H1 (cell line): ENCODE measurements around the gene VASN. TPM values are rescaled to one million over a fixed set of nuclear protein-coding genes. Genes with fewer than 3 reads are reported as not detected.
A peak's percentile ranks its signal among the peaks of the same experiment; 100 is the strongest.
"Not testable (repeated sequence)": the region's sequence is repeated elsewhere in the genome, so short reads cannot be mapped to it uniquely, and the experiment has no call there.

Source experiments
- CTCF ChIA-PET: fragments of 300-600 bp; sonication (Branson Sonifier 250); formaldehyde crosslinking; loops from one replicate; lab custom pipeline; 2021; ENCODE audit not compliant: partially characterized antibody; lab: Charles Lee
- POLR2A ChIA-PET: fragments of 300-600 bp; sonication (Branson Sonifier 250); formaldehyde crosslinking; loops from one replicate; lab custom pipeline; 2021; ENCODE audit warnings: inconsistent platforms; ENCODE audit not compliant: partially characterized antibody; lab: Charles Lee
- DNase-seq, 2 experiments: peaks; one replicate each; pipeline versions ENCODE4 v3.0.0 to v3.0.0-alpha.2; 2010 to 2022; ENCODE audit warnings: low spot score in 2 of 2, low read depth in 1 of 2, mixed read lengths in 1 of 2
- FAIRE-seq: peaks from 2 replicates; lab custom pipeline; 2011; peaks lifted over from hg19 to GRCh38; lab: Jason Lieb, UNC
- H2AFZ ChIP-seq: 2 replicates; pipeline ENCODE4 v1.8.1; 2012; ENCODE audit warnings: low read length, inconsistent platforms
- H2AK5ac ChIP-seq: 2 replicates; pipeline ENCODE4 v1.6.1; 2013; ENCODE audit warnings: low read depth, low read length
- H2BK120ac ChIP-seq: replicated peaks from 2 replicates; pipeline ENCODE3; 2013; ENCODE audit warnings: low read depth, low read length, inconsistent platforms
- H2BK12ac ChIP-seq: 2 replicates; pipeline ENCODE4 v1.6.1; 2013; ENCODE audit warnings: low read depth, low read length
- H2BK15ac ChIP-seq: 2 replicates; pipeline ENCODE4 v1.6.1; 2013; ENCODE audit warnings: low read length
- H2BK20ac ChIP-seq: 2 replicates; pipeline ENCODE4 v1.6.1; 2013; ENCODE audit warnings: low read length
- H2BK5ac ChIP-seq: 2 replicates; pipeline ENCODE4 v1.6.1; 2013; ENCODE audit warnings: low read depth, low read length
- H3K14ac ChIP-seq: 2 replicates; pipeline ENCODE4 v1.6.1; 2013; ENCODE audit warnings: inconsistent platforms; ENCODE audit not compliant: insufficient read length
- H3K18ac ChIP-seq: 2 replicates; pipeline ENCODE4 v1.6.1; 2013; ENCODE audit warnings: low read length; ENCODE audit errors: extremely low read depth
- H3K23ac ChIP-seq: 2 replicates; pipeline ENCODE4 v1.6.1; 2013; ENCODE audit warnings: inconsistent platforms; ENCODE audit not compliant: insufficient read length
- H3K23me2 ChIP-seq: 2 replicates; pipeline ENCODE4 v1.6.1; 2013; ENCODE audit warnings: low read depth, low read length
- H3K27ac ChIP-seq: 2 replicates; pipeline ENCODE4 v1.6.1; 2011; ENCODE audit warnings: low read depth, low read length, inconsistent platforms
- H3K27me3 ChIP-seq, 4 experiments: replicated peaks in 1 of 4; 1 replicate in 1 of 4; 2 replicates in 3 of 4; pipeline versions ENCODE4 v1.6.1 to v1.8.1; 2011 to 2013; ENCODE audit warnings: low read length in 3 of 4, mild to moderate bottlenecking in 3 of 4, inconsistent platforms in 2 of 4, mixed read lengths in 2 of 4, moderate library complexity in 1 of 4; ENCODE audit not compliant: control insufficient read depth in 3 of 4, insufficient read depth in 3 of 4; ENCODE audit errors: extremely low read depth in 1 of 4
- H3K36me3 ChIP-seq, 4 experiments: 2 replicates each; pipeline versions ENCODE4 v1.6.1 to v1.8.1; 2011 to 2013; ENCODE audit warnings: mild to moderate bottlenecking in 4 of 4, low read length in 3 of 4, moderate library complexity in 2 of 4, control low read depth in 1 of 4, inconsistent platforms in 1 of 4; ENCODE audit not compliant: insufficient read depth in 4 of 4, control insufficient read depth in 2 of 4
- H3K4ac ChIP-seq: replicated peaks from 2 replicates; pipeline ENCODE3; 2013; ENCODE audit warnings: low read length, low read depth, mixed read lengths, inconsistent platforms; ENCODE audit not compliant: insufficient read length
- H3K4me1 ChIP-seq, 4 experiments: replicated peaks in 1 of 4; 1 replicate in 1 of 4; 2 replicates in 3 of 4; pipeline versions ENCODE4 v1.6.1 to v1.8.1; 2011 to 2013; ENCODE audit warnings: low read length in 3 of 4, inconsistent platforms in 2 of 4, mixed read lengths in 1 of 4; ENCODE audit not compliant: insufficient read depth in 4 of 4, control insufficient read depth in 3 of 4
- H3K4me2 ChIP-seq, 2 experiments: 2 replicates each; pipeline versions ENCODE4 v1.6.1 to v1.8.1; 2011 to 2013; ENCODE audit warnings: low read depth in 2 of 2, low read length in 2 of 2, control low read depth in 1 of 2, inconsistent platforms in 1 of 2, mild to moderate bottlenecking in 1 of 2; ENCODE audit not compliant: insufficient read depth in 1 of 2
- H3K4me3 ChIP-seq, 4 experiments: fragments of 200-600, 300-600 bp in 1 of 4; sonication (generic), shearing (Covaris generic), sonication (Bioruptor Twin) in 1 of 4; 2 replicates each; pipeline versions ENCODE4 v1.5.1 to v1.8.1; 2011 to 2016; ENCODE audit warnings: low read length in 4 of 4, low read depth in 3 of 4, control low read depth in 2 of 4, inconsistent platforms in 2 of 4, mild to moderate bottlenecking in 2 of 4, mixed read lengths in 1 of 4, moderate library complexity in 1 of 4; ENCODE audit not compliant: insufficient read depth in 2 of 4; ENCODE audit errors: extremely low read depth in 1 of 4
- H3K56ac ChIP-seq: replicated peaks from 2 replicates; pipeline ENCODE3; 2013; ENCODE audit warnings: low read depth, mild to moderate bottlenecking, mixed read lengths, low read length, inconsistent platforms; ENCODE audit not compliant: insufficient read length
- H3K79me1 ChIP-seq: 2 replicates; pipeline ENCODE4 v1.6.1; 2013; ENCODE audit warnings: low read depth, low read length, control low read depth
- H3K79me2 ChIP-seq, 2 experiments: 2 replicates each; pipeline versions ENCODE4 v1.6.1 to v1.8.1; 2012 to 2013; ENCODE audit warnings: low read length in 2 of 2, mild to moderate bottlenecking in 2 of 2, inconsistent platforms in 1 of 2; ENCODE audit not compliant: insufficient read depth in 2 of 2, control insufficient read depth in 1 of 2
- H3K9ac ChIP-seq, 4 experiments: replicated peaks in 1 of 4; 1 replicate in 1 of 4; 2 replicates in 3 of 4; pipeline versions ENCODE4 v1.6.1 to v1.8.1; 2011 to 2013; ENCODE audit warnings: low read depth in 3 of 4, low read length in 3 of 4, control low read depth in 2 of 4, mild to moderate bottlenecking in 2 of 4, moderate library complexity in 2 of 4, inconsistent platforms in 1 of 4; ENCODE audit errors: extremely low read depth in 1 of 4
- H3K9me3 ChIP-seq, 2 experiments: 2 replicates each; pipeline versions ENCODE4 v1.6.1 to v1.8.1; 2012 to 2013; ENCODE audit warnings: mild to moderate bottlenecking in 2 of 2, moderate library complexity in 2 of 2, control low read depth in 1 of 2, inconsistent platforms in 1 of 2, low read depth in 1 of 2, low read length in 1 of 2, mixed read lengths in 1 of 2; ENCODE audit not compliant: insufficient read depth in 2 of 2
- H4K20me1 ChIP-seq, 2 experiments: replicated peaks in 1 of 2; 2 replicates each; pipeline versions ENCODE3 to v1.8.1; 2011 to 2013; ENCODE audit warnings: inconsistent platforms in 2 of 2, low read length in 2 of 2, mild to moderate bottlenecking in 1 of 2; ENCODE audit not compliant: insufficient read depth in 2 of 2, control insufficient read depth in 1 of 2
- H4K5ac ChIP-seq: 2 replicates; pipeline ENCODE4 v1.6.1; 2013; ENCODE audit warnings: low read length, low read depth, mixed read lengths, inconsistent platforms; ENCODE audit not compliant: insufficient read length
- H4K8ac ChIP-seq: 2 replicates; pipeline ENCODE4 v1.8.0; 2013; ENCODE audit warnings: mild to moderate bottlenecking, moderate library complexity, low read length, inconsistent platforms; ENCODE audit not compliant: insufficient read depth; ENCODE audit errors: extremely low read depth
- H4K91ac ChIP-seq: replicated peaks from 2 replicates; pipeline ENCODE3; 2013; ENCODE audit warnings: low read length, mixed read lengths, inconsistent platforms; ENCODE audit not compliant: insufficient read length
- WGBS, 2 experiments: shearing (Covaris generic) in 1 of 2; methylation state at CpG; one replicate each; pipeline versions ENCODE4 v1.1.6 to v1.1.7; 2013 to 2015; ENCODE audit warnings: low lambda C conversion rate in 2 of 2, mixed read lengths in 2 of 2, inconsistent platforms in 1 of 2, low coverage in 1 of 2, missing lambda C conversion rate in 1 of 2; ENCODE audit not compliant: insufficient replicate concordance in 2 of 2, insufficient coverage in 1 of 2, insufficient read length in 1 of 2; ENCODE audit errors: extremely low coverage in 1 of 2, missing lambda C conversion rate in 1 of 2; 5-methylcytosine and 5-hydroxymethylcytosine counted together
- polyA plus RNA-seq, 7 experiments: library from polyadenylated mRNA; depleted of rRNA in 3 of 7; stranded (reverse) in 5 of 7; unstranded in 2 of 7; fragments of >200 nt in 5 of 7; fragments of 200-250 nt in 2 of 7; gene quantifications; 1 replicate in 5 of 7; 2 replicates in 1 of 7; 4 replicates in 1 of 7; pipeline versions ENCODE4 v1.2.1 to v1.2.3, GENCODE V29; 2011 to 2013; ENCODE audit warnings: missing spikeins in 2 of 7, mixed read lengths in 2 of 7
- total RNA-seq: library from RNA; stranded (reverse); fragmentation: NEBNext Ultra II Directional; extraction: Animal tissue kit (Norgen Biotek cat#: 25700); gene quantifications from 2 replicates; pipeline ENCODE4 v1.2.1, GENCODE V29; 2021

VASN gene
- total and polyA plus RNA-seq, 2 of the 8 experiments (the other 6 are each of a cell fraction or from before 2014, with no cell fraction given) = 9.6 to 11.3 TPM

- peak overlapping the region; percentile 88; the same call in 1 of the 2 replicates for H2BK20ac ChIP-seq
- H3K9ac ChIP-seq, H2AFZ ChIP-seq, H3K27me3 ChIP-seq, H3K56ac ChIP-seq, H4K5ac ChIP-seq, H2BK15ac ChIP-seq, H3K79me2 ChIP-seq, H3K23ac ChIP-seq, H3K18ac ChIP-seq, H3K36me3 ChIP-seq, H3K4me2 ChIP-seq, H3K4me3 ChIP-seq, H4K20me1 ChIP-seq, H3K23me2 ChIP-seq, H3K79me1 ChIP-seq, H3K14ac ChIP-seq, H2AK5ac ChIP-seq, H3K4ac ChIP-seq, FAIRE-seq, H3K9me3 ChIP-seq, H2BK12ac ChIP-seq, DNase-seq, H4K8ac ChIP-seq, H2BK120ac ChIP-seq: not testable (repeated sequence)
- peak overlapping the region; percentile 90; the same call in 1 of the 2 replicates for H3K27ac ChIP-seq
- POLR2A ChIA-PET = interaction anchor here (1.0 to 11.9 kb wide), 16 partner anchors 9 to 140 kb away, joined by 3 to 223 read pairs (median 12); partner anchors contain the start of genes PAM16 and VASN
- H4K91ac ChIP-seq = peak overlapping the region; percentile 35
- H2BK5ac ChIP-seq = peak overlapping the region; percentile 98; the same call in 1 of the 2 replicates
- H3K4me1 ChIP-seq = peaks cover 12 to 44% (median 38%) of the 10 kb centered on the region in 4 experiments
- 88% methylated on average over 15 of the region's 15 CpGs; no CpG with 5 or more reads in 1 of the 2 experiments for whole genome bisulfite sequencing, 2 experiments
- CTCF ChIA-PET = interaction anchor here (1.0 to 24.8 kb wide), 12 partner anchors 11 to 140 kb away, joined by 3 to 659 read pairs (median 8); partner anchors contain the start of gene PAM16
Measured at GRCh38 chr16:4393850-4394249, 22.2 kb downstream of the VASN start.
